ENCODE results near the gene SYT8. TPM values are rescaled to one million over a fixed set of nuclear protein-coding genes. Genes with fewer than 3 reads are reported as not detected.
A peak's percentile ranks its signal among the peaks of the same experiment; 100 is the strongest.

Gene SYT8
- total RNA-seq, 1 donor from 2014 or later = not detected

DNA sequence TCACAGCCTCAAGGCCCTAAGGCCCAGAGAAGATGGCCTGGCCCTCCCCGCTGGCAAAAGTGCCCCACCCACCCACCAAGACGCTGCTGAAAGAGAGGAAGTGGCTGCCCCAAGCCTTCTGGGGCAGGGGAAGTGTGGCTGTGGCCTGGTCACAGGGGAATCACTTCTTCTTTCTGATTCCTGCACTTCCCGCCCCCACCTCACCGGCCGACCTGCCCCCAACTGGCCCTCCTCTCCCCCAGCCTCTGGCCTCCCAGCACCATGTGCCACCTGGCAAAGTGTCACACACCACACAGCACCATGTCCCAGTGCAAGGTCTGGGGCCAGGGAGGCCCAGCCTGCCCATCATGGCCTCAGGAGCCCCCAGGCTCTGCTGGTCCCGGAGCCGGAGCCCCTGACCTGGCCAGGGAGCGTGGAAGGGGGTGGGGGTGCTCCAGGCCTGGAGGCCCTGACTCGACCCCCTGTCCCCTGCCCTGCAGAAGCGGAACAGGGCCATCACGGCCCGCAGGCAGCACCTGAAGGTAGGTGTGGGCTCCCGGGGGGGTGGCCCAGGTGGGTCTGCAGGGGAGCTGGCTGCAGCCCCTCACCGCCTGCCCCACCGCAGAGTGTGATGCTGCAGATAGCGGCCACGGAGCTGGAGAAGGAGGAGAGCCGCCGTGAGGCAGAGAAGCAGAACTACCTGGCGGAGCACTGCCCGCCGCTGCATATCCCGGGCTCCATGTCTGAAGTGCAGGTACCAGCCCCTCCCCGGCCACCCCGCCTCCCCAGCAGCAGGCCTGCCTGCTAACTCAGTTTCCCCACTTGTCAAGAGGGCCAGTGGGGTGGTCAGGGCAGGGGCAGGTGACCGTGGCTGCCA is 5.4 kb downstream of the SYT8 start:
- intact Hi-C loops (cut with DNase I) = loop anchor here (5.0 kb wide), 2 partner anchors 42 to 312 kb away; no protein-coding TSS in a partner anchor
- peak; percentile 83 for DNase-seq
- ATAC-seq (ENCODE audit: poor library complexity) = peak; percentile 3

DNA sequence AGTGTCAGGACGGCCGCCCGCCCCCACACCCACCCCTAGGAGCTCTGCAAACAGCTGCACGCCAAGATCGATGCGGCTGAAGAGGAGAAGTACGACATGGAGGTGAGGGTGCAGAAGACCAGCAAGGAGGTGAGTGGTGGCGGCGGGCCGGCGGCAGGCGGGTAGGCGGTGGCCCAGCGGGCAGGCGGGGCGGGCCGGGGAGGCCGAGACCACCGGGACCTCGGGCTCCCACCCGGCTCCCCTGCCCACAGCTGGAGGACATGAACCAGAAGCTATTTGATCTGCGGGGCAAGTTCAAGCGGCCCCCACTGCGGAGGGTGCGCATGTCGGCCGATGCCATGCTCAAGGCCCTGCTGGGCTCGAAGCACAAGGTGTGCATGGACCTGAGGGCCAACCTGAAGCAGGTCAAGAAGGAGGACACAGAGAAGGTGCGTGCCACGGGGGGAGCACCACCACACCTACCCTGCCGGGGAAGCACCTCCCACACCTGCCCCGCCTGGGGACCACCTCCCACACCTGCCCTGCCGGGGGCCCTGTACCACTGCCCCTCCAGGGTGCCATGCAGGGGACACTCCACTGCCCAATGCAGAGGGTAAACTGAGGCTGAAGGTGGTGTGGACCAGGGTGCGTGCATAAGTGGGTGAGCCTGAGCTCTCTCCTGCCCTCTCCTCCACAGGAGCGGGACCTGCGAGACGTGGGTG is 6.1 kb downstream of the SYT8 start:
- DNase-seq (peak; percentile 24), ATAC-seq (ENCODE audit: poor library complexity) (no peak)
- intact Hi-C loops (cut with DNase I) = loop anchor here (5.0 kb wide), 1 partner anchor 41 kb away; no protein-coding TSS in a partner anchor

DNA sequence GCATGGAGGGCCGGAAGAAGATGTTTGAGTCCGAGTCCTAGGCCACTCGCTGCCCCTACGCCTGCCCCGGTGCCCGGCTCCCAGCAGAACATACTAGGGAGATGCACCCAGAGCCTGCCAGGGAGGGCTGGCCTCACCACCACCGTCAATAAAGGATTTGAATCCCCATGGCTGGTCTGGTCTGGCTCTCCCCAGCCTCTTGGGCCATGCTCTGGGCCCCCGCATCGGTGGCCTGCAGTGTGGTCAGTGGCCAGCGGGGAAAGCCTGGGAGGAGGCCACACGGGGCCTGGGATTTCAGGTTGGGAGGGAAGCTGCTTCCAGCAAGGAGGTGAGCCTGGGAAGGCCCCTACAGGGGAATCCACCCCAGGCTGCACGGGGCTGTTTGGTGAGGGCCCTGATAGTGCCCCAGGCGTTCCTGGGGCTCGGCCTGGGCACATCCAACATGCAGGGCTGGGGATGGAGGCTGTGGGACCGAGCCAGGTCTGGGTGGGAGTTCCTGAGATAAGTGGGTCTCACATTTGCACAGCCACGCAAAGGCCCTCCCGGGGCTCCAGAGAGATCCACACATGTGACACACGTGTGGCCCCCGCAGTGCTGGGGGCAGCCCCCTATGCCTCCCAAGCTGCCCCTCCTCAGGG is 6.8 kb downstream of the SYT8 start:
- DNase-seq = peak; percentile 38
- intact Hi-C loops (cut with DNase I) = loop anchor here (5.0 kb wide), 1 partner anchor 41 kb away; no protein-coding TSS in a partner anchor
- no peak for ATAC-seq (ENCODE audit: poor library complexity)

DNA sequence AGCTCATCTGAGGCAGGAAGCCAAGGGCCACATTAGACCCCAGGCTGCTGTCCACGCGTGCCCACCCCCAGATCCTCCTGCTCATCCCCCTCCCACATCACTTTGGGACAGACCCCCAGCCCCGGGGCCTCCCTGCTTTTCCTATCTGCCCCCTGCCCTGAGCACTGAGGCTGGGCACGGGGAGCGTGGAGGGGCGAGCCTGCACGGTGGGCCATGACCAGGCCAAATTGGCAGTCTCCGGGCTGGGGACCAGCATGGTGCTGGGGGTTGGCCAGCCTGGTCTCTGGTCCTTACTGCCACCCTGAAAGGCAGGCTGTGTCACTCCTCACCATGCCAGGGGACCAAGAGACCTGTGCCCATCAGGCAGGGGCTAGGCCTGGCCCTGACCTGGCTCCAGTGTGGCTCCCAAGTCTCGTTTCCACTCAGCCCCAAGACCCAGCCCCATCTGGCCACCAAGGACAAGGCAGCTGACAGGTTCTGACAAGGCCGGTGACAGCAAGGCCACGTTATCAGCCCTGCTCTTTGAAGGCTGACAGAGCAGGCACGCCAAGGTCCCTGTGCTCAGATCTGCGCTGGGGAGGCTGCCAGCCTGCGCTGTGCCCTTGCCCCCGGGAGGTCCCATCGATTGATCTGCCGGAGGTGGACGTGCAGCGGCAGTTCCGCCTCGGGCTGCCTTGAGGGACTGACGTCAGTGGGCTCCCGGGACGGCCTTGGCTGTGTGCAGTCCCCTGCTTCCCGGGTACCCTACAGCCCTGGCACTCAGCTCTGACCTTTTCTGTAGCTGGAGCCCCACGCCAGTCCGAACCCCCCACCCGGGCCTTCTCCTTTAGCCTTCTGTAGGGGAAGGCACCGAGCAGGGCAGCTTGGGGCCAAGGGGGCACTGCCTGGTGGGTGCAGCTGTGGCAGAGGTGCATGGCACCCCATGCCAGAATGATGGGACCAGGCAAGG is 7.6 kb downstream of the SYT8 start:
- intact Hi-C loops (cut with DNase I) = loop anchor here (5.0 kb wide), 1 partner anchor 40 kb away; no protein-coding TSS in a partner anchor
- ATAC-seq (ENCODE audit: poor library complexity) (peak; percentile 85), DNase-seq (peak; percentile 84)

DNA sequence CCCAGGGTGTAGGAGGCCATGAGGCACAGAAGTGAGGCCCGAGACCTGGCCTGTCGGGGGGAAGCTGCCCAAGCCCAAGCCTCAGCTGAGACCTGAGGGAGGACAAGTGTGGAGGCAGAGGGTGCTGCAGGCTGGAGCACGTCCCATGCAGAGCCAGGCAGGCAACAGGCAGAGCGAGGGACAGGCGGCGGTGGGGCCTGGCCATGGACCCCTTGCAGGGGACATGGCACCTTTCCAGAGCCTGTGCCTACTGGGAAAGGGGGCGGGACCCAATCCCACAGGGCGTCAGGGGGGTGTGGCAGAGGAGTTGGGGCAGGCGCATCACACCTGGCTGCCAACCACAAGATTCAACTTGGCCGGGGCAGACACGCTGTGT is 8.3 kb downstream of the SYT8 start:
- peak; percentile 23 for DNase-seq
- intact Hi-C loops (cut with DNase I) = loop anchor here (5.0 kb wide), 1 partner anchor 39 kb away; no protein-coding TSS in a partner anchor
- no peak for ATAC-seq (ENCODE audit: poor library complexity)

DNA sequence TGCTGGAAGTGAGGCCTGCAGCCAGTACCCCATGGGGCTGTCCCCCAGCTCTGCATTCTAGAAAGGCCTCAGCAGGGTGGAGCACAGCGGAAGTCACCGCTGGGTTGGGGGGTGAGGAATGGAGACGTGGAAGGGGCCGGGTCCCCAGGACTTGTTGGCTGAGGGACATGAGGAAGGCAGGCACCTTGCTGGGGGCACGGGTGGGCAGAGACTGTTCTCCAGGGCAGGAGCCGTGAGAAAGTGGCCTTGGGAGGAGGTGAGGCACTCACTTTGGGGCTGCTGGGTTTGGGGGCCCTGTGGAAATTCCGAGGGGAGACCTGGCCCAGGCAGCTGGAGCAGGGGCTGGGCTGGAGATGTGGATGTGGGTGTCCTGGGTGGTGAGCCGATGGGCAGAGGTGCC is 9.0 kb downstream of the SYT8 start:
- intact Hi-C loops (cut with DNase I) = loop anchor here (5.0 kb wide), 1 partner anchor 39 kb away; no protein-coding TSS in a partner anchor
- DNase-seq (peak; percentile 34), ATAC-seq (ENCODE audit: poor library complexity) (no peak)

DNA sequence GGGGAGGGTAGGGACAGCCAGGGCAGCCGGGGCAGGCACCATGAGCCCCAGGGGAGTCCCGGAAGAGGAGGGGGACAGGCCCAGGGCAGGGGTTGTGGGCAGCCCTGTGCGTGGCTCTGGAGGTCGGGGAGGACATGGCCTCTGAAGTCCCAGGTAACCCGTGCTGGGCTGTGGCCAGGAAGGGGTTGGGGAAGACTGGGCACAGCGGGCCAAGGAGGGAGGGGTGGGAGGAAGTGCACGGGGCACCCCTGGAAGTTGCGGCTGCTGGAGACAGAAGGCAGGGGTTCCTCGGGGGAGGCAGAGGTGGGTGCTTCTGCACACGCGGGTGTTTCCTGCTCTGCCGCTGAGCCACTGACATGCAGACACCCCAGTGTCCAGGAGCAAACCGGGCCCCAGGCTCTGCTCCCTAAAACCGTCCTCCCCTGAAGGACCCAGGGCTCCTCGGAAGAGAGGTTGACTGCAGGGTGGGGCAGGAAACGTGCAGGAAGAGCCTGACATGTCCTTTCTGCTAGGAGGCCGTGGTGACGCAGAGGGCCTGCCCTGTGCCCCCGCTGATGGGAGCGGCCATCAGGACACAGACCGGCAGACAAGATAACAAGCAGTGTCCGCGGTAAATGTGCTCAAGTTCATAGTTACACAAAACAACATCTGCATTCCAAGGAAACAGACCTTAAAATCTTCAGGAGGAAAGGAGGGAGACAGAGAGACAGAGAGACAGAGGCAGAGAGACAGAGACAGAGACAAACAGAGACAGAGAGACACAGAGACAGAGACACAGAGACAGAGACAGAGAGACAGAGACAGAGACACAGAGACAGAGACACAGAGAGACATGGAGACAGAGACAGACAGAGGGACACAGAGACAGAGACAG is 9.7 kb downstream of the SYT8 start:
- intact Hi-C loops (cut with DNase I) = loop anchor here (5.0 kb wide), 1 partner anchor 38 kb away; no protein-coding TSS in a partner anchor
- ATAC-seq (ENCODE audit: poor library complexity) (peak; percentile 23), DNase-seq (peak; percentile 83)

DNA sequence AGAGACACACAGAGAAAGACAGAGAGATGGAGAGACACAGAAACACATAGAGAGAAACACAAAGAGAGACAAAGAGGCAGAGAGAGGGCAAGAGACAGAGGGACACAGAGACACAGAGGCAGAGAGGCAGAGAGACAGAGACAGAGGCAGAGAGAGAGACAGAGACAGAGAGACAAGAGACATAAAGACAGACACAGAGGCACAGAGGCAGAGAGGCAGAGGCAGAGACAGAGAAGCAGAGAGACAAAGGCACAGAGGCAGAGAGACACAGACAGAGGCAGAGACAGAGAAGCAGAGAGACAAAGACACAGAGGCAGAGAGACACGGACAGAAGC is 10.3 kb downstream of the SYT8 start:
- intact Hi-C loops (cut with DNase I) = no loop called here

DNA sequence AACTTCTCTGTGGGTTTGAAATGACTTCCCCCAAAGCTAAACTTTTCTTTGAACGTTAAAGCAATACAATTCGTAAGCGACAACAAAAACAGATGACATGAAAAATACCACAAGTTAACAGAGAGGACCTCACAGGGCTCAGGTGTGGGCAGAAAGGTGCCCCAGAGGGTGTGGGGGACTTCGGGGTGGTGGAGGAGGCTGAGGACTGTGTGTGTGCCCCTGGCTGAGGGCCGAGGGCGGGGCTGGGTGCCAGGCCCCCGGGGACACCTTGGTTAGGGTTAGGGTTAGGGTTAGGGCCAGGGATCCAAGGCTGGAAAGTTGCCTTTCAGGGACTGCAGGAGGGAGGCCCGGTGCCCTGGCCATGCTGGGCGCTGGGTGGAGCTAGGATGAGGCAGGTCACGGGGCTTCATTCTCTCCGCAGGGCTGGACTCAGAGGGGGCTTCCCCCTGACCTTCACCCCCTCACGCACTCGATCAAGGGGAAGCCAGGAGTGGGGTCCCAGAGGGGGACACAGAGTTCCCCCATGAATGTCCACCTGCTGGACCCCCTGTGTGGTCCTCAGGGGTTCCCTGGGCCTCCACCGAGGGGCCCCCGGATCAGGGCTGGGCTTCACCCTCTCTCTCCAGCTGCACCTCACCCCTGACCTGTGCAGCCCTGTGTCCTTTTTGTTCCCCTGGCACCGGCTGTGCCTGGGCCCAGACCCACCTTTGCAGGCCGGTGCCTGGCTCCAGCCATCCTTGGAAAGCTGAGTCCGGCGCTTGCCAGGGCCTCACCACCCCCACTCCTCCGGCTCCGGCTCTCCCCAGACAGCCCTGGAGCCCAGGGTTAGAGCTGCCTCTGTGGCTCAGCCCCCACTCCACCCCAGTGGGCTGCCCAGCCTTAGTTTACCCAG is 11.0 kb downstream of the SYT8 start:
- no peak for ATAC-seq (ENCODE audit: poor library complexity)
- intact Hi-C loops (cut with DNase I) = no loop called here
- no peak for DNase-seq

More for the DNA sequence above, 10.3 kb downstream of the SYT8 start:
- DNase-seq (no peak), ATAC-seq (ENCODE audit: poor library complexity) (no peak)

DNA sequence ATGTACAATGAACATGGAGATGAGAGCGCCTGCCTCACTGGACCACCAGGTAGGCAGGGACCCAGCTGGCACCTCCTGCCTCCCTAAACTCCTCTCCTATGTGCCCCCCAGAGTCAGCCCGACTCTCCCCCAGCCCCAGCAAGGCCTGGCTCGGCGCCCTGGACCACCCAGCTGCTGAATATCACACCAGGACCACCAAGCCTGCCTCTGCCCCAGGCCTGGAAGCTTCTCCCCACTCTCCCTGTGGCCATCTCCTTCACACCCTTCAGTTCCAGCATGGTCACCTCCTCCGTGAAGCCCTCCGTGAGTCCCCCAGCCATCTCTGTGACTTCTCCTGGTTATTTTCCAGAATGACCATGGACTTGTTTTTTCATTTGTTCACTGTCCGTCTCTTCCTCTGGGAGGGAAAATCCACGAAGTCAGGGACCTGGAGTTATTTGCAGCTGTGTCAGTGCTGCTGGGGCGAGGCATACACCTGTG is 11.7 kb downstream of the SYT8 start:
- intact Hi-C loops (cut with DNase I) = no loop called here
- no peak for DNase-seq

DNA sequence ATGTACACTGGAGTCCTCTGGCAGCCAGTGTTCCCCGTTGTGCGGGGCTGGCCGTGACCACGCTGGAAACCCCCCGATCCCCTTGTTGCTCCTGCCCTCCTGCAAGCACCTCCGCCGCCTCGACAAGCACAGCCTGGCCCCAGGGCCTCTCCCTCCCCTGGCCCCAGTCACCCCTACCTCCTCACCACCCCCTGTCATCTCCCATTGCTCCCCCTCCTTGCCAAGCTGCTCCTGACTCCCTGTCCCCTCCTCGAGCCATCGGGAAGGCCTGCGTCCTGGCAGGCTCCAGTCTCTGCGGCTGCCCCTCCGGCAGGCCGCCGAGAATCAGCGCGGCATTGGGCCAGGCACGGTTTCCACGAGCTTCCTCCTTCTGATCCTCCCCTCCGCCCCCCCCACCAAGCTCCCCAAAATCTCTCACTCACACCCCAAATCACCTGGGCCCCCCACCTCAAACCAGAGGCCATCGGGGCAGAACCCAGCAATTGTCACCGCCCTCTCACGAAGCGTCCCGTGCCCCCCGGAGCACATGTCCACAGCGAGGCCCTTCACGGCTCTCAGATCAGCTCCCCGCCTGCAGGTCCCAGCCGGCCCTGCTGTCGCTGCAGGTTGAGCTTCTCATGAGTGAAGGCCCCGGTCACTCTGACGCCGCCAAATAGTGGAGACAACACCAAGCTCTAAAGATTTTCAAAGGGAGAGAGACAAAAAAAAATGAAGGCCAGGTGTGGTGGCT is 12.4 kb downstream of the SYT8 start:
- no peak for DNase-seq
- intact Hi-C loops (cut with DNase I) = no loop called here
- no peak for ATAC-seq (ENCODE audit: poor library complexity)

More for the DNA sequence above, 11.7 kb downstream of the SYT8 start:
- ATAC-seq (ENCODE audit: poor library complexity) = no peak

DNA sequence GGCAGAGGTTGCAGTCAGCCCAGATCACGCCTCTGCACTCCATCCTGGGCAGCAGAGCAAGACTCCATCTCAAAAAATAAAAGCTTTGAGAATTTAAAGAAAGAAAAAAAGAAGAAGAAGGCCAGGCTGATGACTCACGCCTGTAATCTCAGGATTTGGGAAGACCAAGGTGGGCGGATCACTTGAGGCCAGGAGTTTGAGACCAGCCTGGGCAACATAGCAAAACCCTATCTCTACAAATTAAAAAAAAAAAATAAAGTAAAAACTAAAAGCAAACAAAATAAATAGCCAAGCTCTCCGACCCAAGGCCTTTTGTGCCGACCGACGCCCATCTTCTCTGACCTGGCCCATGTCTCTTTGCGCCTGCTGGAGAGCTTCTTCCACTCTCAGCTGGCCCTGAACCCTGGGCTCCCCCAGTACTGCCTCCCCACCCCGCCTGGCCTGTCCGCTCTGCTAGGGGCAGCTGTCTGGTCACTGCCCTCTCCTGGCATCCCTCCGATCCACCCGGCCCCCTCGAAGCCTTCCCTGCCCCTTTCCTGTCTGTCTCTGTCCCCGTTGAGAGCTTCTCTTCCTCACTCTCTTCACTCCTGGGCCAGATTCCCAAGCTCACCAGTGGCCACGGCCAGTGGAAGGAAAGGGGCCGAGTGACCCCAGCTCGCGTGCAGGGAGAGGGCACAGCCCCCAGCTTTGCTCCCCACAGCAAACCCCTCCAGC is 13.3 kb downstream of the SYT8 start:
- intact Hi-C loops (cut with DNase I) = no loop called here
- no peak for ATAC-seq (ENCODE audit: poor library complexity)
- no peak for DNase-seq

DNA sequence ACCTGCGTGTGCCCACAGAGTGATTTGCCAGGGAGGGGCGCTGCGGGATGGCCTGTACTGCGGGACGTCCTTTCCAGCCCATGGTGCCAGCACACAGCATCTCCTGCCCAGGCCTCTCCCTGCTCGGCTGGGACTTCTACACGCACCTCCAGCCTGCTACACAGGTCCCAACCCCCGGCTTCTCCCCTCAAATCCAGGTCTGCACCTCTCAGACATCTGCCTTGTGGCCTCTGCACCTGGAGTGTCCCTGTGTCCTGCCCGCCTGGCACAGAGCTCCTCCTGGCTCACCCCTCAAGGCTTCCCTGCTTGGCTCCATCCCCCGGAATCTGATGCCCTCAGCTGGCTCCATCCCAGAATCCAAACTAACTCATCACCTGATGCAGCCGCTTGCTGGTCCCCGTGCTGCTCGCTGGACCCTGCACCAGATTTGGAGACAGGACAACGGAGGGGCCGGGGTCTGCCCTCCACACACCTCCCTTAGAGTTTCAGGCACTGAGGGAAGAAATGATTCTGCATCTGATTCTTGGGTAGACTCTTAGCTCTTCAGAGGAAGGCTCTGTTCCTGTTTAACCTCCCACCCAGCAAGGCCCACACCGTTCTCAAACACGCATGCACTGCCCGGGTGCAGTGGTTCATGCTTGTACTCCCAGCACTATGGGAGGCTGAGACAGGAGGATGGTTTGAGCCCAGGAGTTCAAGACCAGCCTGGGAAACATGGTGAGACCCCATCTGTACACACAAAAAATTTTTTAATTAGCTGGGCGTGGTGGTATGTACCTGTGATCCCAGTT is 14.0 kb downstream of the SYT8 start:
- intact Hi-C loops (cut with DNase I) = no loop called here
- ATAC-seq (ENCODE audit: poor library complexity) (no peak), DNase-seq (no peak)

DNA sequence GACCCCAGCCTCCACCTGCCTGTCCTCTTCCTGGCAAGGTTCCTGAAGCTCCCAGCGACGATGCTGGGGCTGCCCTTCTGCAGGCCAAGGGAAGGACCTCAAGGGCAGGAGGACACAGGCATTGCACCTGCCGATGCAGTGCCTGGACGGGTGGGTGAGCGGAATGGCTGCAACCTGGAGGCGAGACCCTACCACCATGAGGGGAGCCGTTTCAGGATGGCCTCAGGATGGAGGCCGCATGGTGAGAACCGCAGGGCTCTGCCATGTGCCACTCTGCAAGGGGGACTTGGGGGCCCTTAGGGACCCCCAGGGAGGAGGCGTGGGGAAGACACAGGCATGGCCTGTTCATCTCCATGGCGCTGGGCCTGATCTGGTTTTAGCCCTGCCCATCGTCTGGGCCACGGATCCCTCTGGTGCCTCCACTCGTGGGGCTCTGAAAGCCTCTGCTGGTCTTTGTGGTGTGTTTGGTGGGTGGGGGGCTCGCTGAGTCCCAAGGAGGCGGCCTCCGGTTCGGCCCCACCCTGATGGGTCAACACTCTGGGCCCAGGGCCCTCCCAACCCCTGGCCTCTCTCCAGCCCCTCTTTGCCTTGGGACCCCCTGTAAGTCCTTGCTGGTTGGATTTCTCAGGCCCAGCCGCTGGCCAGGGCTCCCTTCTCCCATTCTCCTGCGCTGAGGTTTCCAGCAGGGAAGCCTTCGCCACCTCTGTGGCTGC is 16.8 kb downstream of the SYT8 start:
- DNase-seq = no peak
- ATAC-seq (ENCODE audit: poor library complexity) = no peak
- intact Hi-C loops (cut with DNase I) = no loop called here
